ENCODE results near the gene PBX1.

DNA sequence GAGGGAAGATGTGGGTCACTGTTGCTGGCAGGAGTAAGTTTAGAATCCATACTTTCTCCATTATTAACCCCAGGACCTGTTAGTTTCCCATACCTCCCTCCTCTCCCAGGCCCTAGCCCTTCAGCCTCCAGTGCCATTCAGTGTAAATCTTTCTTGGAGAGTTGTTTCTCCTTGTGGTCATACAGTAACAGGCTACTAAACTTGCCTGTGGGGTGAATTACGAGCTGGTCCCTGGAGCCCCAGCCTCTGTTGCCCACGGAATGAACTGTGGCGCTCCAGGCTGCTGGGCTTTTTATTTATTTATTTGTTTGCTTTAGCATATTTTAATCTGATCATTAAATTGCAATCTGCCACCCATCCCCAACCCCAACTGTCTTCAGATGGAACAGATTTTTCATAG is 305.2 kb downstream of the PBX1 start:
- TF ChIP-seq, protein P1, sequence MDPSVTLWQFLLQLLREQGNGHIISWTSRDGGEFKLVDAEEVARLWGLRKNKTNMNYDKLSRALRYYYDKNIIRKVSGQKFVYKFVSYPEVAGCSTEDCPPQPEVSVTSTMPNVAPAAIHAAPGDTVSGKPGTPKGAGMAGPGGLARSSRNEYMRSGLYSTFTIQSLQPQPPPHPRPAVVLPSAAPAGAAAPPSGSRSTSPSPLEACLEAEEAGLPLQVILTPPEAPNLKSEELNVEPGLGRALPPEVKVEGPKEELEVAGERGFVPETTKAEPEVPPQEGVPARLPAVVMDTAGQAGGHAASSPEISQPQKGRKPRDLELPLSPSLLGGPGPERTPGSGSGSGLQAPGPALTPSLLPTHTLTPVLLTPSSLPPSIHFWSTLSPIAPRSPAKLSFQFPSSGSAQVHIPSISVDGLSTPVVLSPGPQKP (IDR thresholded peaks at IDR 0.05; ENCODE audit: borderline replicate concordance, low read depth, low read length) = no peak
- TF ChIP-seq CEBPB (IDR thresholded peaks at IDR 0.05; ENCODE audit: low read depth, low read length) = no peak
- TF ChIP-seq, protein P2, sequence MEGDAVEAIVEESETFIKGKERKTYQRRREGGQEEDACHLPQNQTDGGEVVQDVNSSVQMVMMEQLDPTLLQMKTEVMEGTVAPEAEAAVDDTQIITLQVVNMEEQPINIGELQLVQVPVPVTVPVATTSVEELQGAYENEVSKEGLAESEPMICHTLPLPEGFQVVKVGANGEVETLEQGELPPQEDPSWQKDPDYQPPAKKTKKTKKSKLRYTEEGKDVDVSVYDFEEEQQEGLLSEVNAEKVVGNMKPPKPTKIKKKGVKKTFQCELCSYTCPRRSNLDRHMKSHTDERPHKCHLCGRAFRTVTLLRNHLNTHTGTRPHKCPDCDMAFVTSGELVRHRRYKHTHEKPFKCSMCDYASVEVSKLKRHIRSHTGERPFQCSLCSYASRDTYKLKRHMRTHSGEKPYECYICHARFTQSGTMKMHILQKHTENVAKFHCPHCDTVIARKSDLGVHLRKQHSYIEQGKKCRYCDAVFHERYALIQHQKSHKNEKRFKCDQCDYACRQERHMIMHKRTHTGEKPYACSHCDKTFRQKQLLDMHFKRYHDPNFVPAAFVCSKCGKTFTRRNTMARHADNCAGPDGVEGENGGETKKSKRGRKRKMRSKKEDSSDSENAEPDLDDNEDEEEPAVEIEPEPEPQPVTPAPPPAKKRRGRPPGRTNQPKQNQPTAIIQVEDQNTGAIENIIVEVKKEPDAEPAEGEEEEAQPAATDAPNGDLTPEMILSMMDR (conservative IDR thresholded peaks at IDR 0.05; ENCODE audit: low read depth, low read length) = no peak
- TF ChIP-seq POLR2A (IDR thresholded peaks at IDR 0.05; ENCODE audit: low read depth, low read length) = no peak
- no peak for TF ChIP-seq RAD21 (IDR thresholded peaks at IDR 0.05; ENCODE audit: low read length)
- no peak for TF ChIP-seq FOS (IDR thresholded peaks at IDR 0.05; ENCODE audit: low read depth, low read length)
